Measurements from ENCODE around the gene ZC3H18. TPM values are rescaled to one million over a fixed set of nuclear protein-coding genes. Genes with fewer than 3 reads are reported as not detected.

ZC3H18 gene
- polyA plus RNA-seq, 1 donor from 2014 or later: 12.8 TPM

DNA sequence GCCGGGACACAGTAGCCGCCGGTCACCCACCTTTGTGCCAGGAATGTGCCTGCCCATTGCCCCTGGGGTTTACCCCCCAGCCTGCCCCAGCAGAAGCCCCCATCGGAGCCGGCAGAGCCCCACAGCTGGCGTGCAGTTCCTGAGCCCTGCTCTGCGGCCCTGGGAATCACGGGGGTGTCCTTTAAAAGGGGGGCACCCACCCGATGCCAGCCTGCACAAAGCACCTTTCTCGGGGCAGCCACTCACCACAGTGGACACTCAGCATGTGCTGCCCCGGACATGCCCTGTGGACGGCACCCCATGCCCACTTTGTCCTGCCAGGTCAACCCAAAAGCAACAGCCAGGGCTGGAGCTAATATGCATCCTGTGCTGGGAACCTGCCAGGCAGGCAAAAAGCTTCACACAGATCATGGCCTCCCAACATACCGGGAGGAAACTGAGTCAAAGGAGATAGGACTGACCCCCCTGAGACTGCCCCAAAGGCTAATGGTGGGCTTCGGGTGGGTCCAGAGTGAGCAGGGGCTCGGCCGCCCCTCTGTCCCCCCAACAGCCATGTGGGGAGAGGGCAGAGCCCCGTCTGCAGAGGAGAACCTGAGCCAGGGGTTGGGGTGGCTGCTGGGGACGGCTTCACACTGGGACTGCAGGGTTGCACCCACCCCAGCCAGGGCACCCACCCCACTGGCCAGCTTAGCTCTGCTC is 45.8 kb upstream of the ZC3H18 start:
- no peaks in the 10 kb centered on the region for H3K9me3 ChIP-seq (ENCODE audit: low read length)
- H3K27ac ChIP-seq (ENCODE audit: low read length): no peak overlapping the region
- no peak overlapping the region for H2AFZ ChIP-seq (ENCODE audit: low read depth, low read length)
- H3K79me2 ChIP-seq (replicated peaks; ENCODE audit: insufficient read depth, low read length): no peaks in the 10 kb centered on the region
- no peaks in the 10 kb centered on the region for H3K9me2 ChIP-seq (ENCODE audit: insufficient read depth, low read length)
- no peaks in the 10 kb centered on the region for H3F3A ChIP-seq (ENCODE audit: insufficient read depth, low read length, poor library complexity, severe bottlenecking)
- H4K20me1 ChIP-seq (ENCODE audit: insufficient read depth): no peaks in the 10 kb centered on the region
- no peak overlapping the region for H3K4me2 ChIP-seq (ENCODE audit: low read length)
- H3K36me3 ChIP-seq (ENCODE audit: insufficient read depth, low read length): no peaks in the 10 kb centered on the region
- no peaks in the 10 kb centered on the region for H3K27me3 ChIP-seq (ENCODE audit: insufficient read depth, low read depth, low read length)
- H3K4me3 ChIP-seq (ENCODE audit: low read length): no peak overlapping the region
- TF ChIP-seq TAF1 (IDR thresholded peaks at IDR 0.05; ENCODE audit: low read depth) (no peak), SMC3 (conservative IDR thresholded peaks at IDR 0.05; ENCODE audit: poor library complexity) (no peak), RAD21 (conservative IDR thresholded peaks at IDR 0.05) (no peak)
- H3K9ac ChIP-seq (ENCODE audit: low read length): no peak overlapping the region

- TF ChIP-seq EP300 (conservative IDR thresholded peaks at IDR 0.05; ENCODE audit: poor library complexity, severe bottlenecking) (no peak), EZH2 (IDR thresholded peaks at IDR 0.05; ENCODE audit: borderline replicate concordance, insufficient read depth, low read length, poor library complexity, severe bottlenecking) (no peak), RAD21 (conservative IDR thresholded peaks at IDR 0.05) (no peak), REST (IDR thresholded peaks at IDR 0.05; ENCODE audit: borderline replicate concordance) (no peak), TAF1 (IDR thresholded peaks at IDR 0.05; ENCODE audit: low read depth) (no peak), MXI1 (conservative IDR thresholded peaks at IDR 0.05; ENCODE audit: poor library complexity, severe bottlenecking) (no peak), POLR2AphosphoS5 (IDR thresholded peaks at IDR 0.05) (no peak), SMC3 (conservative IDR thresholded peaks at IDR 0.05; ENCODE audit: poor library complexity) (no peak)
- TF ChIP-seq, protein P1, sequence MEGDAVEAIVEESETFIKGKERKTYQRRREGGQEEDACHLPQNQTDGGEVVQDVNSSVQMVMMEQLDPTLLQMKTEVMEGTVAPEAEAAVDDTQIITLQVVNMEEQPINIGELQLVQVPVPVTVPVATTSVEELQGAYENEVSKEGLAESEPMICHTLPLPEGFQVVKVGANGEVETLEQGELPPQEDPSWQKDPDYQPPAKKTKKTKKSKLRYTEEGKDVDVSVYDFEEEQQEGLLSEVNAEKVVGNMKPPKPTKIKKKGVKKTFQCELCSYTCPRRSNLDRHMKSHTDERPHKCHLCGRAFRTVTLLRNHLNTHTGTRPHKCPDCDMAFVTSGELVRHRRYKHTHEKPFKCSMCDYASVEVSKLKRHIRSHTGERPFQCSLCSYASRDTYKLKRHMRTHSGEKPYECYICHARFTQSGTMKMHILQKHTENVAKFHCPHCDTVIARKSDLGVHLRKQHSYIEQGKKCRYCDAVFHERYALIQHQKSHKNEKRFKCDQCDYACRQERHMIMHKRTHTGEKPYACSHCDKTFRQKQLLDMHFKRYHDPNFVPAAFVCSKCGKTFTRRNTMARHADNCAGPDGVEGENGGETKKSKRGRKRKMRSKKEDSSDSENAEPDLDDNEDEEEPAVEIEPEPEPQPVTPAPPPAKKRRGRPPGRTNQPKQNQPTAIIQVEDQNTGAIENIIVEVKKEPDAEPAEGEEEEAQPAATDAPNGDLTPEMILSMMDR (IDR thresholded peaks at IDR 0.05; ENCODE audit: poor library complexity, severe bottlenecking): no peak
- H3F3A ChIP-seq (ENCODE audit: insufficient read depth, low read length, poor library complexity, severe bottlenecking): no peaks in the 10 kb centered on the region
- H3K79me2 ChIP-seq (replicated peaks; ENCODE audit: insufficient read depth, low read length): no peaks in the 10 kb centered on the region
- H4K20me1 ChIP-seq (ENCODE audit: insufficient read depth): no peaks in the 10 kb centered on the region
- H3K4me3 ChIP-seq (ENCODE audit: low read length): no peak overlapping the region
- no peak overlapping the region for H3K4me2 ChIP-seq (ENCODE audit: low read length)
- H3K9ac ChIP-seq (ENCODE audit: low read length): no peak overlapping the region
- H3K36me3 ChIP-seq (ENCODE audit: insufficient read depth, low read length): no peaks in the 10 kb centered on the region
- no peak overlapping the region for H3K27ac ChIP-seq (ENCODE audit: low read length)
- no peaks in the 10 kb centered on the region for H3K9me2 ChIP-seq (ENCODE audit: insufficient read depth, low read length)
- no peak overlapping the region for H2AFZ ChIP-seq (ENCODE audit: low read depth, low read length)
- H3K9me3 ChIP-seq (ENCODE audit: low read length): no peaks in the 10 kb centered on the region
- H3K27me3 ChIP-seq (ENCODE audit: insufficient read depth, low read depth, low read length): no peaks in the 10 kb centered on the region
Observed at GRCh38 chr16:88524973-88525662, 45.1 kb upstream of the ZC3H18 start.
